CD4-positive, alpha-beta T cell treated with Interleukin-17A for 4 hours (primary cell): ENCODE data around the gene TRIM49D1.
"Not testable (repeated sequence)": the region's sequence is repeated elsewhere in the genome, so short reads cannot be mapped to it uniquely, and the experiment has no call there.

Experiments
- DNase-seq: peaks from one replicate; pipeline ENCODE4 v3.0.0-alpha.2; 2020; ENCODE audit warnings: mixed read lengths

Gene TRIM49D1, protein sequence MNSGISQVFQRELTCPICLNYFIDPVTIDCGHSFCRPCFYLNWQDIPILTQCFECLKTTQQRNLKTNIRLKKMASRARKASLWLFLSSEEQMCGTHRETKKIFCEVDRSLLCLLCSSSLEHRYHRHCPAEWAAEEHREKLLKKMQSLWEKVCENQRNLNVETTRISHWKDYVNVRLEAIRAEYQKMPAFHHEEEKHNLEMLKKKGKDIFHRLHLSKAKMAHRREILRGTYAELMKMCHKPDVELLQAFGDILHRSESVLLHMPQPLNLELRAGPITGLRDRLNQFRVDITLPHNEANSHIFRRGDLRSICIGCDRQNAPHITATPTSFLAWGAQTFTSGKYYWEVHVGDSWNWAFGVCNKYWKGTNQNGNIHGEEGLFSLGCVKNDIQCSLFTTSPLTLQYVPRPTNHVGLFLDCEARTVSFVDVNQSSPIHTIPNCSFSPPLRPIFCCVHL

DNA sequence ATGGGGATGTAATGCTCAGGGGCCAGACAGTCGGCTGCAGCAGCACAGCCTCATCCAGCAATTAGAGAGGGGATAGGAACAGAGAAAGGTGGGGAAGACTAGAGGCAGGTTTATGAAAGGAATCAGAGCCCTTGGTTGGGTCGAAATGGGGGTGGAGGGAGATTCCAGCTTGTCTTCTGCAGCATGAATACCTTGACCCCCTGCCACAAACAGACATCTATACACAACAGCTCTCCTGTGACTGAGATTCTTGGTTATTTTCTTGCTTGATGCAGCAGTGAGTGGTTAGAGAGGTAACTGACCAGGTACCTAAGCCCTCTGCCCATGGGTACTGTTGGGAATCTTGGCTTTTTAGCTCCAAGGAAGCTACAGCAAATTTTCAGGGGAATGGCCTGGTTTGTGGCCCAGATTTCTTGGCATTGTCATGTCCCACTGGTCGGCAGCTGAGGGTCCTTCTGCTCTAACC, at the start of gene TRIM49D1:
TSS of gene TRIM49D1 (minus strand) at position 51 of the 466 bp plus-strand sequence. CDS start 4,535 bp downstream, outside the sequence.
- DNase-seq = no peak

DNA sequence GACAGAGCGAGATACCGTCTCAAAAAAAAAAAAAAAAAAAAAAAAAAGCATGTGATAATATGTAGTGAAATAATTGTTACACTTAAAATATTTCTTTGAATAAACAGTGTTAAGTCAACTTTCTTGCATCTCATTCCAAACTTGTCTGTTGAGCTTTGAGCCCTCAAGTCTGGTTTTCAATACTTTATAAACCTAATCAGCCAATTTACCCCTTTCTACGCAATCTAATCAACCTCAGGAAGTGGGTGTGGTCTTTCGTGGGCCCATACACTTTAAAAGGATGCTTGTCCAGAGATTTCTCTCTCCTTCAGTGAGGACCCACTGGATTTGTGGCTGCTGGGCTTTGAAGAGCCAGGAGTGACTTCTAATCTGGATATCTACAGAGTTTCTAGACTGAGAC, 43.7 kb upstream of the TRIM49D1 start, which contains the start of gene TRIM64:
TSS of gene TRIM64 (plus strand) at position 301 of the 400 bp plus-strand sequence. CDS start 2,467 bp downstream, outside the sequence.
- not testable (repeated sequence) for DNase-seq

DNA sequence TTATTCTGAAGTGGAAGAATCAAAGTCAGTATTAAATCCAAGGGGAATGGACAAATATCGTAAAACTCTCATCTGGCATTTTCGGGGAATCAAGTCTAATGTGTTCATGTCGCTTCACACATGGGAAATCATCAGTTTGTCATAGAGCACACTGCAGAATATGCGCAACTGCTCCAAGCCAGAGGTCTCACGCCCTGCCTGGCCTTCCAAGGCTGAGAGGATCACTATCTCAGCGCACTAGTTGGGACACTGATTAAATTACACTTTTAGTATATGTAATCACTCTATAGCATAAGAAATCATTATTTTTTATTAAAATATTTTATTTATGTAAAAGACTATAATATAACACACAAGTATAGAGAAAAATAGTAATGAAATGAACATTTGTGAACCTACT, 38.8 kb upstream of the TRIM49D1 start:
- DNase-seq = not testable (repeated sequence)

DNA sequence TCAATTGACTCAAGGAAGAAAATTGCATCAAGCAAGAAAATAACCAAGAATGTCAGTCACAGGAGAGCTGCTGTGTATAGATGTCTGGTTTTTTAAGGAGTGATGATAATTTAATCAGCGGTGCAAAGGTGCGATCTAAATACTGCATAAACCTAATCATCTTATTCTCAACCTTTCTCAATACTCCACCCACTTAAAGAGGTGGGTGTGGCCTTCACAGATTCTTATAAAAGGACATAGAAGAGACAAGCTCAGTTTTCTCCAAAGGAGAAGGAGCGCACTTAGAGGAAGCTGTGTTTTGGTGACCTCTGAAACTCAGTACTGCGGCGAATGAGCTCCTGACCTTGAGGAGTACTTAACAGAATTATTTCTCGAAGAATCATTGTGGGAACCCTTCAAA, 1.7 kb upstream of the TRIM49D1 start, which contains the start of gene TRIM49D2:
TSS of gene TRIM49D2 (plus strand) at position 301 of the 400 bp plus-strand sequence. CDS start 2,698 bp downstream, outside the sequence.
- DNase-seq = not testable (repeated sequence)

DNA sequence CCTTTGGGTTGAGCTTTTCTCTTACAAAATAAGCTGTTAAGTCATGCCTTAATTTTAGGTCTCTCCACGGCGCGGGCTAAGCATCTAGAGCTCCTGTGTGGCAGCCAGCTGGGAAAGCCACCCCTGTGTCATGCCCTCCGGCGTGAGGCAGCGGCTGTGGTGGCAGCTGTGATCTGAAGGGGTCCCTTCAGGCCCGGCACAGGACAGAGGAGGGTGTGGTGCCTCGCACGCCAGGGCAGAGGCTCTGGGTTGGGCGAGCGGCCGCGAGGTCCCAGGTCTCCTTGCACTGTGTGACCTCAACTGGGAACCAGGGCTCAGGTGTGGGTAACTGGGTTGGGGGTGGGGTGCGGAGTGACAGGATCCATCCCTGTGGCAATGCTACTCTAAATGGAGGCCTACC, 21.2 kb downstream of the TRIM49D1 start:
- not testable (repeated sequence) for DNase-seq

DNA sequence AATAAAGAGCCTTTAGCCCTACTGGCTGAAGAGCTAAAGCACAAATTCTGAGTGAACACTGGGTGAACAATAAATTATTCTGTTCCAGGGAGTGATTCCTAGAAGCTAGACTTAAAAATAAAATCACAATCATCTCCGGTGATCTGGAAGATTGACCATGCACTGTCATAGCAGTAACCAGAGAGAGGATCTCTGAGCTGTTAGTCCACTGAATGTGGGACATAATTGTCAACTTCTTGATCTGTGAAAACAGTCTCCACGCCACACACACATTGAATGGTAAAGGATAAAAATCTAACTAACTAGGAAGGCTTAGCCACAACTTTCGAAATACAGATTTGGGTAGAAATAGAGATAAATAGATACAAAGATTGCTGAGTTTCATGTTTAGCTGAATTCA, 28.8 kb downstream of the TRIM49D1 start:
- DNase-seq = not testable (repeated sequence)

DNA sequence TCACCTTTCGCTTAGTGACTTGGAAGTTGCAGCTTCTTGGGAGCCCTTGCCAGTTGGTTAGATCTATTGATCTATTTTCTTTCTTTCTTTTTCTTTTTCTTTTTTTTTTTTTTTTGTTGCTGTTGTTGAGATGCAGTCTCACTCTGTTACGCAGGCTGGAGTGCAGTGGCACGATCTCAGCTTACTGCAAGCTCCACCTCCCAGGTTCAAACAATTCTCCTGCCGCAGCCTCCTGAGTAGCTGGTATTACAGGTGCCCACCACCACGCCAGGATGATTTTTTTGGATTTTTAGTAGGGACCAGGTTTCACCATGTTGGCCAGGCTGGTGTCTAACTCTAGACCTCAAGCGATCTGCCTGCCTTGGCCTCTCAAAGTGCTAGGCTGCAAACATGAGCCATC, 44.5 kb downstream of the TRIM49D1 start:
- not testable (repeated sequence) for DNase-seq

GRCh38 chr11:89872588-89872987, 49.5 kb downstream of the TRIM49D1 start:
- DNase-seq = not testable (repeated sequence)

GRCh38 chr11:89865223-89865622, 56.8 kb downstream of the TRIM49D1 start:
- not testable (repeated sequence) for DNase-seq

DNA sequence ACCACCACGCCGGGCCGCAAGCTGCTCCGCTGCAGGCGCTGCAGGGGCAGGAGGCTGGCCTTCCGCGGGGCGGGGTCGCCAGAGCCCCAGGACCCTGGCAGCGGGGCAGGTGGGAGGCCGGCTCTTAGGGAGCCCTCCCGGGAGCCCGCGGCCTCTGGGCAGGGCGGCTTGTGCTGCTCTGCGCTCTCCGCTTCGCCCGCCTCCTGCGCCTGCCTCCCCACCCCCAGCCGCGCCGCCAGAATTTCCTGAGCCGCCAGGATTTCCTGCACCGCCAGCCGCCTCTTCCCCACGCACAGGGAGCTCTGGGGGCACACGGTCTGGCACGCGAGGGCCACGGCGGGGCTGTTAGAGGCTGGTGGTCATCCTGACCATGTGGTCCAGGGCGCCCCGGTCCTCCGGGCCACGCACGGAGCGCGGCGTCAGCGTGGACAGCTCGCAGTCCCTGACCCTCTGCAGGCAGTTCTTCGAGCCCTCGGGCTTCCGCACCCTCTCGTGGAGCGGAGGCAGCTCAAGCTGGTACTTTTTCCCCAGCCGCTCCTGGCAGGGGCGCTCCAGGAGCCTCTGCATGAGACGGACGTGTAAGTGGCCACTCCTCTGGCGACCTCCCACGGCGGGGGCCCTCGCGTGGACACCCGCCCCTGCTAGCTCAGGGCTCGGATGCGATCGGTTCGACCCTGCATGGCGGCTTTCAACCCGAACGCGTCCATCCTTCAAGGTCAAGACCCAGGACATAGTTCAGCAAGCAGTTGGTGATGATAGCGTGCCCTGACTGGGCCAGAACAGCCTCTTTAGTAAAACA, 57.9 kb downstream of the TRIM49D1 start:
- DNase-seq = not testable (repeated sequence)
